Neural crest cell (in vitro differentiated cells): ENCODE measurements around the gene VPS13D. TPM values are rescaled to one million over a fixed set of nuclear protein-coding genes. Genes with fewer than 3 reads are reported as not detected.

Experiments used
- DNase-seq: peaks from one replicate; pipeline ENCODE4 v3.0.0; 2021; ENCODE audit warnings: low read depth, mixed read lengths, low spot score
- H3K27ac Mint-ChIP-seq: one replicate; pipeline ENCODE4 v1.8.0; 2021; ENCODE audit warnings: mild to moderate bottlenecking, mixed read lengths; ENCODE audit not compliant: unreplicated experiment
- H3K27me3 Mint-ChIP-seq: 2 replicates; pipeline ENCODE4 v1.8.0; 2021; ENCODE audit warnings: low read depth, mild to moderate bottlenecking, mixed read lengths
- H3K36me3 Mint-ChIP-seq: 2 replicates; pipeline ENCODE4 v1.8.0; 2021; ENCODE audit warnings: low read depth, mild to moderate bottlenecking, mixed read lengths
- H3K4me1 Mint-ChIP-seq: 2 replicates; pipeline ENCODE4 v1.8.0; 2021; ENCODE audit warnings: mixed read lengths
- H3K4me3 Mint-ChIP-seq: one replicate; pipeline ENCODE4 v1.8.0; 2021; ENCODE audit warnings: mild to moderate bottlenecking, mixed read lengths
- H3K9me3 Mint-ChIP-seq: 2 replicates; pipeline ENCODE4 v1.8.0; 2021; ENCODE audit warnings: mixed read lengths
- total RNA-seq: library from RNA; stranded (reverse); gene quantifications from 2 replicates; pipeline ENCODE4 v1.2.1, GENCODE V29; 2021
- TF ChIP-seq, protein P1 (sequence below): fragments of 200-600 bp; sonication (generic); conservative IDR thresholded peaks from 2 replicates; pipeline ENCODE4 v1.5.0; 2021; ENCODE audit warnings: antibody characterized with exemption, mild to moderate bottlenecking

Gene VPS13D
- total RNA-seq, 1 donor from 2014 or later, result 24.5 TPM

DNA sequence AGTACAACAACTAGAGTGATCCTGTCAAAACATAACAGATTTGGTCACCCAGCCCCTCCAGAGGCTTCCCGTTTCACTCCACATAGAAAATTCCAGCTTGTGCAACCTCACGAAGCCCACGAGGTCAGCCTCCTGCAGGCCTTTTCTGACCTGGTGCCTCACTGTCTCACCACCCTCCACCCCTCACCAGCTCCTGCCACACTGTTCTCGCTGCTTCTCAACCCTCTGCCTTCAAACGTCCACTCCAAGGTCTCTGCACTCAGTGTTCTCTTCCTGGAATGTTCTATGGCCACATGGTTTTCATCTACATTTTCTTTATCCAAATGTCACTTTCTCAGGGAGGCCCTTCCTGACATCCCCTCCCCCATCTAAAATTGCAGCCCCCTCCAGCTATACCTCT is 209.2 kb downstream of the VPS13D start:
- no peak for DNase-seq
- TF ChIP-seq, protein P1, sequence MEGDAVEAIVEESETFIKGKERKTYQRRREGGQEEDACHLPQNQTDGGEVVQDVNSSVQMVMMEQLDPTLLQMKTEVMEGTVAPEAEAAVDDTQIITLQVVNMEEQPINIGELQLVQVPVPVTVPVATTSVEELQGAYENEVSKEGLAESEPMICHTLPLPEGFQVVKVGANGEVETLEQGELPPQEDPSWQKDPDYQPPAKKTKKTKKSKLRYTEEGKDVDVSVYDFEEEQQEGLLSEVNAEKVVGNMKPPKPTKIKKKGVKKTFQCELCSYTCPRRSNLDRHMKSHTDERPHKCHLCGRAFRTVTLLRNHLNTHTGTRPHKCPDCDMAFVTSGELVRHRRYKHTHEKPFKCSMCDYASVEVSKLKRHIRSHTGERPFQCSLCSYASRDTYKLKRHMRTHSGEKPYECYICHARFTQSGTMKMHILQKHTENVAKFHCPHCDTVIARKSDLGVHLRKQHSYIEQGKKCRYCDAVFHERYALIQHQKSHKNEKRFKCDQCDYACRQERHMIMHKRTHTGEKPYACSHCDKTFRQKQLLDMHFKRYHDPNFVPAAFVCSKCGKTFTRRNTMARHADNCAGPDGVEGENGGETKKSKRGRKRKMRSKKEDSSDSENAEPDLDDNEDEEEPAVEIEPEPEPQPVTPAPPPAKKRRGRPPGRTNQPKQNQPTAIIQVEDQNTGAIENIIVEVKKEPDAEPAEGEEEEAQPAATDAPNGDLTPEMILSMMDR, result no peak
- Mint-ChIP-seq H3K27ac (no peak overlapping the region), H3K4me3 (no peak overlapping the region), H3K36me3 (peaks cover 25% of the 10 kb centered on the region), H3K4me1 (peaks cover 22% of the 10 kb centered on the region), H3K27me3 (no peaks in the 10 kb centered on the region), H3K9me3 (no peaks in the 10 kb centered on the region)

DNA sequence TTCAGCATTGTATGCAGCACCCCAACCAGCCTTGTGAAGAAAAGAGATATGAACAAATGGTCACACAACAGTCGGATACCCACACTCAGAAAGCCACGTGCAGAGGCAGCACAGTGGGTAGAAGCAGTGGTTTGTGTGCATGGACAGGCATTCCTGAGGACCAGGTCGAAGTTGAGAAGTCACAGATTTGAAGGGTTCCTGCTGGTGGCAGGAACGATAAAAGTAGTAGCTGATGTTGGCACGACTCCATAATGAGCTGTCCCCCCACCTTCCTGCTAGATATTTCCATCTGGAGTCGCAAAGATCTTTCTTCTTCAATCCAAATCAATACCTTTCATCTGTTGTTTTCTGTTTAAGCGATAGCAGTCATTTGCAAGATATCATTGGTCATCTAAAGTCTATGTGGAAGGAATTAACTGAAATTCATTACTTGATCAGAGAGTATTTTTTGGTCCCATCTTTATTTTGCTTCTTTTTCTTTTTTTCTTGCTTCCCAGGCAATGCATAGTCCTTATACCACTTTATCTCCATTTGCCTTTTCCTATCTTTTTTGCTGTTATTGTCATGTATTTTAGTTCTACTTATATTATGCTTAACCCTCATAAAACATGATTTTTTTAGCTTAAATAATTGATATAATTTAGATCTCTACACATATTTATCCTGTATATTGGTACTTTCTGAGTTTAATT is 211.7 kb downstream of the VPS13D start:
- H3K27me3 Mint-ChIP-seq, result no peaks in the 10 kb centered on the region
- DNase-seq, result no peak
- peaks cover 10% of the 10 kb centered on the region for H3K4me1 Mint-ChIP-seq
- no peak overlapping the region for H3K27ac Mint-ChIP-seq
- H3K4me3 Mint-ChIP-seq, result no peak overlapping the region
- TF ChIP-seq, protein P1, result no peak
- H3K36me3 Mint-ChIP-seq, result peaks cover 27% of the 10 kb centered on the region
- no peaks in the 10 kb centered on the region for H3K9me3 Mint-ChIP-seq

- TF ChIP-seq, protein P1, result no peak
- peaks cover 24% of the 10 kb centered on the region for H3K36me3 Mint-ChIP-seq
- DNase-seq, result no peak
- H3K9me3 Mint-ChIP-seq, result no peaks in the 10 kb centered on the region
- no peaks in the 10 kb centered on the region for H3K27me3 Mint-ChIP-seq
- no peak overlapping the region for H3K27ac Mint-ChIP-seq
- H3K4me3 Mint-ChIP-seq, result no peak overlapping the region
- peaks cover 10% of the 10 kb centered on the region for H3K4me1 Mint-ChIP-seq
These were observed 212.4 kb downstream of the VPS13D start for GRCh38 chr1:12442217-12442616.

- Mint-ChIP-seq H3K36me3 (peaks cover 23% of the 10 kb centered on the region), H3K27ac (no peak overlapping the region)
These were observed 213.3 kb downstream of the VPS13D start for GRCh38 chr1:12443151-12443550.

DNA sequence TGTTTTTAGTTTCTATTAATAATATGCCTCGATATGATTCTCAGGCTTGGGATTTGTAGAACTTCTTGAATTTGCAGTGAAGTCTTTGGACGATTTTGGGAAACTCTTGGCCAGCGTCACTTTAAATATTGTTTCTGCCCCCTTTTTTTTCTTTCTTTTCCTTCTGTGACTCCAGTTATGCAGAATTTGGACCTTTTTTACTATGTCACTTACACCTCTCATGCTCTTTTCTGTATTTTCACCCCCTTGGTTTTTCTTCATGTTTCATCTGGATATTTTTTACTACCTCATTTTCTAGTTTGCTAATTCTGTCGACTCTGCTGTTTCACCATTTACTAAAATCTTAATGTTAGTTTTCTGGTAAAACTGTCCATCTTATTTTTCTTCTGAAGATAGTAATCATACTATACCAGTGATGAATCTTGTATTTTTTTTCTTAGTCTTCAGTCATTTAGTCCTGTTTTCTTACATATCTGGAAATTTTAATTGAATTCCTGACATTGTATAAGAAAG is 214.6 kb downstream of the VPS13D start:
- Mint-ChIP-seq H3K27me3 (no peaks in the 10 kb centered on the region), H3K36me3 (peaks cover 14% of the 10 kb centered on the region), H3K27ac (no peak overlapping the region), H3K9me3 (no peaks in the 10 kb centered on the region), H3K4me3 (no peak overlapping the region), H3K4me1 (peaks cover 18% of the 10 kb centered on the region)
- DNase-seq, result no peak
- TF ChIP-seq, protein P1, result no peak

More at GRCh38 chr1:12443151-12443550, 213.3 kb downstream of the VPS13D start:
- Mint-ChIP-seq H3K4me3 (no peak overlapping the region), H3K4me1 (peaks cover 16% of the 10 kb centered on the region), H3K9me3 (no peaks in the 10 kb centered on the region), H3K27me3 (no peaks in the 10 kb centered on the region)
- TF ChIP-seq, protein P1, result no peak
- DNase-seq, result no peak
